Naive thymus-derived CD4-positive, alpha-beta T cell (primary cell): ENCODE results near the gene EIF4G3. TPM values are rescaled to one million over a fixed set of nuclear protein-coding genes. Genes with fewer than 3 reads are reported as not detected.
A peak's percentile ranks its signal among the peaks of the same experiment; 100 is the strongest.

Experiments
- ATAC-seq: fragments of 150-1000 bp; cut with Tn5 transposase; 2 replicates; pipeline ENCODE4 v1.10.0; 2021; ENCODE audit warnings: mild to moderate bottlenecking, moderate library complexity
- CTCF ChIA-PET: fragments of 350-600 bp; sonication (Branson Sonifier 250); formaldehyde crosslinking; loops from one replicate; lab custom pipeline; 2021; ENCODE audit warnings: antibody characterized with exemption; lab: Charles Lee
- POLR2A ChIA-PET: fragments of 350-600 bp; sonication (Branson Sonifier 250); formaldehyde crosslinking; loops from one replicate; lab custom pipeline; 2021; ENCODE audit warnings: antibody characterized with exemption, inconsistent platforms; lab: Charles Lee
- DNase-seq, 9 donors: peaks; one replicate each; pipeline versions ENCODE4 v3.0.0 to v3.0.0-alpha.2; 2020 to 2022; ENCODE audit warnings: mixed read lengths in 1 of 9
- H3K27ac ChIP-seq: one replicate; pipeline ENCODE4 v1.7.0; 2013; ENCODE audit warnings: mild to moderate bottlenecking, low read depth, low read length, moderate library complexity
- H3K27me3 ChIP-seq, 2 donors: one replicate each; pipeline ENCODE4 v1.7.0; 2013; ENCODE audit warnings: low read length in 2 of 2, mild to moderate bottlenecking in 2 of 2, moderate library complexity in 2 of 2; ENCODE audit not compliant: control insufficient read depth in 2 of 2, insufficient read depth in 2 of 2
- H3K36me3 ChIP-seq, 3 experiments: 1 replicate in 2 of 3; 2 replicates in 1 of 3; pipeline ENCODE4 v1.7.0; 2013; ENCODE audit warnings: low read length in 3 of 3, mild to moderate bottlenecking in 3 of 3, moderate library complexity in 1 of 3; ENCODE audit not compliant: insufficient read depth in 3 of 3, control insufficient read depth in 2 of 3
- H3K4me1 ChIP-seq, 2 donors: one replicate each; pipeline ENCODE4 v1.7.0; 2013; ENCODE audit warnings: low read length in 2 of 2, mild to moderate bottlenecking in 2 of 2, moderate library complexity in 1 of 2; ENCODE audit not compliant: control insufficient read depth in 2 of 2, insufficient read depth in 2 of 2
- H3K4me3 ChIP-seq: 2 replicates; pipeline ENCODE4 v1.7.0; 2013; ENCODE audit warnings: mild to moderate bottlenecking, low read length
- H3K9me3 ChIP-seq, 3 experiments: 1 replicate in 2 of 3; 2 replicates in 1 of 3; pipeline ENCODE4 v1.7.0; 2013; ENCODE audit warnings: low read length in 3 of 3; ENCODE audit not compliant: control insufficient read depth in 2 of 3
- H3K27ac Mint-ChIP-seq, 9 donors: one replicate each; pipeline ENCODE4 v1.8.0; 2020 to 2022; ENCODE audit warnings: mixed read lengths in 9 of 9, mild to moderate bottlenecking in 8 of 9, moderate library complexity in 5 of 9, inconsistent platforms in 2 of 9
- H3K27me3 Mint-ChIP-seq, 5 donors: one replicate each; pipeline ENCODE4 v1.8.0; 2021 to 2022; ENCODE audit warnings: mixed read lengths in 5 of 5, mild to moderate bottlenecking in 1 of 5
- H3K36me3 Mint-ChIP-seq, 5 donors: one replicate each; pipeline ENCODE4 v1.8.0; 2020 to 2022; ENCODE audit warnings: mixed read lengths in 5 of 5, mild to moderate bottlenecking in 3 of 5, inconsistent platforms in 1 of 5
- H3K4me1 Mint-ChIP-seq, 7 donors: one replicate each; pipeline ENCODE4 v1.8.0; 2020 to 2022; ENCODE audit warnings: mixed read lengths in 7 of 7, mild to moderate bottlenecking in 3 of 7, inconsistent platforms in 1 of 7
- H3K4me3 Mint-ChIP-seq, 10 donors: one replicate each; pipeline ENCODE4 v1.8.0; 2020 to 2022; ENCODE audit warnings: mild to moderate bottlenecking in 10 of 10, mixed read lengths in 10 of 10, moderate library complexity in 6 of 10, inconsistent platforms in 2 of 10
- H3K9me3 Mint-ChIP-seq, 11 donors: one replicate each; pipeline ENCODE4 v1.8.0; 2020 to 2022; ENCODE audit warnings: mixed read lengths in 11 of 11, mild to moderate bottlenecking in 4 of 11, inconsistent platforms in 1 of 11, moderate library complexity in 1 of 11
- intact Hi-C, 2 donors: fragments of 100-400 bp; cut with micrococcal nuclease; formaldehyde crosslinking; loops; one replicate each; pipeline ENCODE4 v1.15.1; 2023
- polyA plus RNA-seq, 2 donors: library from polyadenylated mRNA; unstranded; fragments of 300-500 nt; fragmentation: Illumina TruSeq; gene quantifications; one replicate each; pipeline ENCODE4 v1.2.3, GENCODE V29; 2021
- total RNA-seq, 6 experiments: library from RNA in 5 of 6; stranded (reverse) in 5 of 6; gene quantifications; 1 replicate in 5 of 6; 2 replicates in 1 of 6; pipeline ENCODE4 v1.2.3 and lab custom pipeline; 2021 to 2026

The EIF4G3 gene
- total and polyA plus RNA-seq, 7 experiments from 2014 or later, result 3.3 to 46.3 (median 16.4) TPM

DNA sequence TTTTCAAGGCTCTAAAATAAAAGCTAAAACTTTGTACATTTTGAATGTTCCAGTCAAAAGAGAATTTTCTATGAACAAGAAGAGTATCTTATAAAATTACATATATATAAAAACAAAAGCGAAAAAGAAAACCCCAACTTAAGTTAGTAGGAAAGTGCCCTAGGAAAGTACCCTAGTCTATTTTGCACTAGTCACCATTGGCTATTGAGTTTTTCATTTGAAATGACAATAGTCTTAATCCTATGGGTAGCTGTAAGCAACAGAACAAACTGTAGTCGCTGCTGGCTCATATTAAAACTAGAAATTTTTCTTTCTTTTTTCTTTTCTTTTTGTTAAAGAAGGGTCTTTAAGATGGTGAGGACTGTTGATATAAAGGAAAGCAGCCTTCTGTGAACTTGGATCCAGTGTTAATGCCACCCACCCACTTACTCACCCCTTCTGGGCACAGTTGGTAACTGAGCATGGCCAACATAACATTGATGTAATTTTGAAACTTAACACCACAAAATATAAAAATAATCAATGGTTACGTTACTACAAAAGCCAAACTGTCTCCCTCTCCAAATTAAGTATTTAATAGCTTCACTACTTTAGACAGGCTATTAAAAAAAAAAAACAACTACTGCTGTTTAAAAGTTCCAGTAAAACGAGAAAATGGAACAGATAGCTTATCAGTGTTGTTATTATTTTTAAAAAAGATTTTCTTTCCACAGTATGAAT, 177.0 kb downstream of the EIF4G3 start:
- Histone ChIP-seq H3K27ac (no peak overlapping the region), H3K4me3 (no peak overlapping the region), H3K27me3 (no peaks in the 10 kb centered on the region), H3K36me3 (no peaks in the 10 kb centered on the region), H3K4me1 (no peaks in the 10 kb centered on the region), H3K9me3 (no peaks in the 10 kb centered on the region)
- ATAC-seq (no peak), DNase-seq (no peak)
- ChIA-PET POLR2A (no interaction called here), CTCF (no interaction called here)
- Mint-ChIP-seq H3K9me3 (no peaks in the 10 kb centered on the region), H3K4me3 (no peak overlapping the region), H3K27me3 (no peaks in the 10 kb centered on the region), H3K4me1 (peaks cover 0 to 19% (median 0%) of the 10 kb centered on the region in 7 donors), H3K27ac (no peak overlapping the region), H3K36me3 (peaks cover 0 to 18% (median 15%) of the 10 kb centered on the region in 5 donors)
- intact Hi-C loops, result no loop called here

DNA sequence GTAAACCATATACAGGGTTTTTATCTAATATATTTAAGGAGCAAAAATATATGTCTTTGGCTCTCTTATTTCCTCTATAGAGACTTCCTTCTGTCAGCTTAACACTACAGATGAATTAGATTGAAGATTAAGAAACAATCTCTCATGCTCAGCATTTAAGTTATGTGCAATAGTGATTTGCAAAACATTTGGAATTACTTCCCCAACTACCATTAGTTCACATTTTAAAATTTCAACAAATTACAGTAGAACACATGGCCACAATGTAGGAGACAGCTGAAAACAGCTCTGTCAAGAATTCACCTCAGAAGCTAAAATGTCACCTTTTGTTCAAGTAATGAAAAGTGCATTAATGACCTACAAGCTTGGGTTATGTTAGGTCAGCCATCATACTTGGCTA, 177.9 kb downstream of the EIF4G3 start:
- CTCF ChIA-PET, result interaction anchor here (0.6 to 1.3 kb wide), 3 partner anchors 18 to 196 kb away, joined by 3 to 8 read pairs (median 3); no protein-coding TSS in a partner anchor
- H3K27ac Mint-ChIP-seq, result no peak overlapping the region
- intact Hi-C loops, result no loop called here

DNA sequence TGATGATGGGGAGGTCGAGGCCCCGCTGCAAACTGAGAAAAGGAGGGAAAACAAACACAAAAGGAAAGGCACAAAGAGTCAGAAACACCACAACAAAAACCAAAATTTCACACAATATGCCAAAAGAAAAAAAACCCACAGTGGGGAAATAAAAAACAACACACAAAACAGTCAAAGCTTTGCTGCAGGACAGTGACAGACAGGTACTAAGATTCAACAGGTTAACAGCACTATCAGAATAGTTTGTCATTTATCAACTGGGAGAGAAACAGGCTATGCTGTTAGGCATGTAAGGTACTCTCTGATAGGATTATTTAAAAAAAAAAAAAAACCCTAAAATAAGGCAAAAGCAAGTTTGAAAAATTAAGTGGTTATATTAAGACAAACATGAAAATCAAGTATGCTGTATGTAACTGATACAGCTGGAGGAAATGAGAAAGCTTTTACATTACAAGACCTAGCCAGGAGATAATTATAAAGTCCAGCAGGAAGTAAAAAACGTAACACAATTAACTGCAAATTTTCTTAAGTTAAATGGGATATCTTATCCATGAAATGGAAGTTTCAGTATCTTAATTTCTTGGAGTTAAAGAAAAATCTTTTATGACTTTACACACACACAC, 179.0 kb downstream of the EIF4G3 start:
- no peaks in the 10 kb centered on the region for H3K9me3 ChIP-seq
- CTCF ChIA-PET, result interaction anchor here (0.7 to 1.3 kb wide), 2 partner anchors 198 to 364 kb away, joined by 3 read pairs; no protein-coding TSS in a partner anchor
- Mint-ChIP-seq H3K27me3 (no peaks in the 10 kb centered on the region), H3K36me3 (peaks cover 0 to 18% (median 15%) of the 10 kb centered on the region in 5 donors), H3K4me1 (peaks cover 0 to 25% (median 3%) of the 10 kb centered on the region in 7 donors), H3K4me3 (no peak overlapping the region), H3K9me3 (no peaks in the 10 kb centered on the region), H3K27ac (peak overlapping the region in 1 of 9 donors; percentile 12)
- H3K4me3 ChIP-seq, result no peak overlapping the region
- ATAC-seq, result no peak
- no peak for DNase-seq
- no peaks in the 10 kb centered on the region for H3K4me1 ChIP-seq
- no peak overlapping the region for H3K27ac ChIP-seq
- no peaks in the 10 kb centered on the region for H3K27me3 ChIP-seq
- POLR2A ChIA-PET, result no interaction called here
- H3K36me3 ChIP-seq, result no peaks in the 10 kb centered on the region
- intact Hi-C loops, result no loop called here

More for the DNA sequence above, 177.9 kb downstream of the EIF4G3 start:
- POLR2A ChIA-PET, result no interaction called here
- no peak overlapping the region for H3K27ac ChIP-seq
- DNase-seq, result no peak
- no peak for ATAC-seq
- Mint-ChIP-seq H3K4me3 (no peak overlapping the region), H3K27me3 (no peaks in the 10 kb centered on the region), H3K9me3 (no peaks in the 10 kb centered on the region), H3K4me1 (peaks cover 0 to 21% (median 0%) of the 10 kb centered on the region in 7 donors), H3K36me3 (peaks cover 0 to 18% (median 15%) of the 10 kb centered on the region in 5 donors)
- no peaks in the 10 kb centered on the region for H3K4me1 ChIP-seq
- no peaks in the 10 kb centered on the region for H3K27me3 ChIP-seq
- no peaks in the 10 kb centered on the region for H3K9me3 ChIP-seq
- H3K4me3 ChIP-seq, result no peak overlapping the region
- H3K36me3 ChIP-seq, result no peaks in the 10 kb centered on the region

DNA sequence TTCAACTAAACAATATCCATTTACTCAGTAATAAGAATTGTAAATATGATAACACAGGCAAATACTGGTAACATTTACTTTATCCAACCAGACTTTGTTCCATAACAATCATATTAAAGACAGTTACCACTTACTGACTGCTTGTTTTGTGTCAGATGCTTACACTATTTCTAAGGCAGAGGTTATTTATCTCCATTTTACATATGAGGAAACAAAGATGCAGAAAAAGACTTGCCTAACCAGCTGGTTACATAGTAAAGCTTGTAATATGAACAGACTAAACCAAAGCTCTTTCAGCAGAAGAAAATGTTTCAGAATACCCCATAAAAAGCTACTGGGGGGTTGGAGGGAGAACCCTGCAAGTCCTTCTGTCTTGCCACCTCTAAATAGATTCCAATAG, 180.1 kb downstream of the EIF4G3 start:
- ChIA-PET CTCF (no interaction called here), POLR2A (no interaction called here)
- no peaks in the 10 kb centered on the region for H3K9me3 Mint-ChIP-seq
- Histone ChIP-seq H3K27ac (no peak overlapping the region), H3K27me3 (no peaks in the 10 kb centered on the region), H3K36me3 (no peaks in the 10 kb centered on the region), H3K9me3 (no peaks in the 10 kb centered on the region), H3K4me1 (no peaks in the 10 kb centered on the region), H3K4me3 (no peak overlapping the region)
- peaks cover 0 to 15% (median 12%) of the 10 kb centered on the region in 5 donors for H3K36me3 Mint-ChIP-seq
- no peak for ATAC-seq
- H3K4me1 Mint-ChIP-seq, result peaks cover 0 to 36% (median 6%) of the 10 kb centered on the region in 7 donors
- H3K27ac Mint-ChIP-seq, result no peak overlapping the region
- H3K27me3 Mint-ChIP-seq, result no peaks in the 10 kb centered on the region
- H3K4me3 Mint-ChIP-seq, result no peak overlapping the region
- no peak for DNase-seq
- intact Hi-C loops, result no loop called here

DNA sequence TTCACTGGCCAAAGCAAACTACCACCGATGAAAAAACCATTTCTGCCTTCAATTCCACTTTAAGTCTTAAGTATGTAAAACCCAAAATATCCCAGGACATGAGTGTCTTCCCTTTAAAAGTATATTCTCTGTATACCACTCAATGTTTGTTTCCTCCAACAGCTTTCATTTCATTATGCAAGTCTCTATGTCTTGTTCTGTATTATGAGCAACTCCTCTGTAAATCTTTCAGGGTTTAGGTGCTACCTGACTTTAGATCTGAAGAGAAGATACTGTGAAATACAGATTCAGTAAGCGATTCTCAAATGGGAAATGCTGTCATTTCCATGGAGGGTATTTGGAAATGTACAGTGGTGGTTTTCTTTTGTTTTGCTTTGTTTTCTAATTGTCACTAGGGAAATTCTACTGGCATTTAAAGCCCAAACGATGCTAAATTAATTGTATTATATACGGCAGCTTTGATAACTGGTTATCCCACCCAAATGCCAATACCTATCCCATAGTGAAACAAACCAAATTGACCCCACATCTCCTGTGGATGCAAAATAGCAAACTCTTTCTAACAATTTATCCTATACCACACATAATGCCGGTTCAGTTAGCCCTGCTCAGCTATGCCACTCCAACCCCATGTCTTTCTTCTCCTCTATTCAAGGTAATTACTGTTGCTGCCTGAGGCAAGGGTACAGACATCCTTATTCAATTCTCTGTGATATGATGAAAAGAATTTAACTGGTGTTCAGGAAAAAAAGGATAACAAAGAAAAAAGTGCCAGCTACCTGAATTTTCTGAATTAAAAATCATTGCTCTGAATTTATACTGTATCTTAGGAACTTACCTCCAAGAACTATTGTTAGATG, 182.8 kb downstream of the EIF4G3 start:
- intact Hi-C loops, result no loop called here
- POLR2A ChIA-PET, result no interaction called here
- ATAC-seq, result no peak
- CTCF ChIA-PET, result no interaction called here
- H3K27ac Mint-ChIP-seq, result no peak overlapping the region
- peaks cover 0 to 34% (median 8%) of the 10 kb centered on the region in 7 donors for H3K4me1 Mint-ChIP-seq
- H3K27me3 Mint-ChIP-seq, result no peaks in the 10 kb centered on the region
- H3K27ac ChIP-seq, result no peak overlapping the region
- DNase-seq, result no peak
- no peaks in the 10 kb centered on the region for H3K27me3 ChIP-seq
- no peaks in the 10 kb centered on the region for H3K36me3 ChIP-seq
- no peak overlapping the region for H3K4me3 ChIP-seq
- no peaks in the 10 kb centered on the region for H3K4me1 ChIP-seq
- H3K4me3 Mint-ChIP-seq, result no peak overlapping the region
- no peaks in the 10 kb centered on the region for H3K9me3 Mint-ChIP-seq
- H3K9me3 ChIP-seq, result no peaks in the 10 kb centered on the region
- H3K36me3 Mint-ChIP-seq, result peaks cover 0 to 7% (median 3%) of the 10 kb centered on the region in 5 donors

DNA sequence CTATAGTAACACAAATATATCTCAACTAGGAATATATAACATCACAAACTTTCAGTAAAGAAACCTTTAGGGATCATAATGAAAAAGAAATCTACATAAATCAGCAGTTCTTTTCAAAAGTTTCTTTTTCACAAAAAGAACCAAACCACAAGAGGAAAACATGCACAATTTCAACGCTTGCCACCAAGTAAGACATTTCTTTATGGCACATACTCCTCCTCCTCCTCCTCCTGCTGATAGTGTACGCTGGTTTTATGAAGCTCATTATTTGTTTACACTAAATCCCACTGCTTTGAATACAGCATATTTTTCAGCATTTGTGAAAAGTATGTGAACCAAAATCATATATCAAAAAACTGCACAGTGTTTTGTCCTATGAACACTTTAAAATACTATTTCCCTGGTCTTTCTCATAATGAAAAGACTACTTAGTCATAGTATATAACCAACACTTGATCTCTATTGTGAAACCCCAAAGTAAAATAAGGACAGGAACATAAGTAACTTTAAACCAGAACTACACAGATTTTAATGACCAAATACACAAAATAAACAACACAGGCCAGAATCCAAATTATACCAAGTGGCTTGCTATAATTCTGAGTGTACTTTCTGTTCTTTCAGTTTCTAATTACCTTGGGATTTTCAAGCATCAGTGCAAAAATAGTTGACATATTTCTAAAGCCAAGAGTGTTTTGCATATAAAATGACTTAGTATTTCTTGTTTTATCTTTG, 184.2 kb downstream of the EIF4G3 start:
- POLR2A ChIA-PET, result no interaction called here
- intact Hi-C loops, result no loop called here
- no peak for DNase-seq
- Histone ChIP-seq H3K36me3 (no peaks in the 10 kb centered on the region), H3K27ac (no peak overlapping the region), H3K4me1 (no peaks in the 10 kb centered on the region), H3K4me3 (no peak overlapping the region), H3K9me3 (no peaks in the 10 kb centered on the region), H3K27me3 (no peaks in the 10 kb centered on the region)
- peaks cover 0 to 40% (median 8%) of the 10 kb centered on the region in 7 donors for H3K4me1 Mint-ChIP-seq
- no peaks in the 10 kb centered on the region for H3K27me3 Mint-ChIP-seq
- CTCF ChIA-PET, result no interaction called here
- peak overlapping the region in 1 of 10 donors; percentile 78 for H3K4me3 Mint-ChIP-seq
- H3K27ac Mint-ChIP-seq, result peak overlapping the region in 1 of 9 donors; percentile 84
- ATAC-seq, result no peak
- peaks cover 0 to 7% (median 0%) of the 10 kb centered on the region in 5 donors for H3K36me3 Mint-ChIP-seq
- no peaks in the 10 kb centered on the region for H3K9me3 Mint-ChIP-seq
